Measurements from ENCODE around the gene FLT3LG.

Gene FLT3LG

GRCh38 chr19:49473868-49474541 lies at the start of gene FLT3LG:
Gene FLT3LG, plus strand, starts transcription at chr19:49474215. Its CDS starts 425 bp downstream, at chr19:49474640.
- peak; percentile 97 for DNase-seq

- DNase-seq, result no peak
These were observed 48.8 kb upstream of the FLT3LG start, which contains the start of gene GFY for GRCh38 chr19:49425178-49425577. Gene GFY, plus strand, starts transcription at chr19:49425388. Its CDS starts 1,043 bp downstream, at chr19:49426431.

GRCh38 chr19:49425922-49426592 lies 48.0 kb upstream of the FLT3LG start:
- DNase-seq, result no peak

- DNase-seq, result no peak
These were observed 46.7 kb upstream of the FLT3LG start for GRCh38 chr19:49427339-49427738.

DNA sequence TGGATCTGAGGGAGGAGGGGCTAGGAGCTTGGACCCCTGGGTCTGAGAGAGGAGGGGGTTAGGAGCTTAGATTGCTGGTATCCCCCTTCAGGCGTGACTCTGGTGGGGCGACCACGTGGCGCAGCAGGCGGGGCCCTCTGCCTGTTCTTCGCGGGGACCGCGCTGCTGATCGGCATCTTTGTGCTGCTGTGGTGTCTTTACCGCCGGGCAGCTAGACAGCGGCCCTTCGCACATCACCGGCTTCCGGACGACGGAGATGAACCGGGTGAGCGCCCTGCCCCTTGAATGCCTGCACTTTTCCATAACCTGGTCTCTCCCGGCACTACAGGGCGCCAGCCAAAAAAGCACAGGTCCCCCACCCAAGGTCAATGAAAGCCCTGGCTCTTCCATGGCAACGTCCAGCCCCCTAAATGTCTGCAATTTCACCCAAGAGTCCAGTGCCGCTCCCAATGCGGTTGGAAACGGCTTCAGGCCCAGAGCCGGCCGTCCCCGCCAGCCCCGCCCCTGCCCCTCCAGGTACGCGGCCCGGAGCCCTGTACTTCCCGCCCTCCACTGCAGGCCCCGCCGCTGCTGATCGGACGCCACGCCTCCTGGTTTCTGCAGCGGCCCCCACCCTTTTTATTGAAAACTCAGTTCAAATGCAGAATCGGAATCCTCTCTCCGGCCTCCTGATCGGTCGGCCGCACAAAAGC lies 46.0 kb upstream of the FLT3LG start:
- peak; percentile 37 for DNase-seq

DNA sequence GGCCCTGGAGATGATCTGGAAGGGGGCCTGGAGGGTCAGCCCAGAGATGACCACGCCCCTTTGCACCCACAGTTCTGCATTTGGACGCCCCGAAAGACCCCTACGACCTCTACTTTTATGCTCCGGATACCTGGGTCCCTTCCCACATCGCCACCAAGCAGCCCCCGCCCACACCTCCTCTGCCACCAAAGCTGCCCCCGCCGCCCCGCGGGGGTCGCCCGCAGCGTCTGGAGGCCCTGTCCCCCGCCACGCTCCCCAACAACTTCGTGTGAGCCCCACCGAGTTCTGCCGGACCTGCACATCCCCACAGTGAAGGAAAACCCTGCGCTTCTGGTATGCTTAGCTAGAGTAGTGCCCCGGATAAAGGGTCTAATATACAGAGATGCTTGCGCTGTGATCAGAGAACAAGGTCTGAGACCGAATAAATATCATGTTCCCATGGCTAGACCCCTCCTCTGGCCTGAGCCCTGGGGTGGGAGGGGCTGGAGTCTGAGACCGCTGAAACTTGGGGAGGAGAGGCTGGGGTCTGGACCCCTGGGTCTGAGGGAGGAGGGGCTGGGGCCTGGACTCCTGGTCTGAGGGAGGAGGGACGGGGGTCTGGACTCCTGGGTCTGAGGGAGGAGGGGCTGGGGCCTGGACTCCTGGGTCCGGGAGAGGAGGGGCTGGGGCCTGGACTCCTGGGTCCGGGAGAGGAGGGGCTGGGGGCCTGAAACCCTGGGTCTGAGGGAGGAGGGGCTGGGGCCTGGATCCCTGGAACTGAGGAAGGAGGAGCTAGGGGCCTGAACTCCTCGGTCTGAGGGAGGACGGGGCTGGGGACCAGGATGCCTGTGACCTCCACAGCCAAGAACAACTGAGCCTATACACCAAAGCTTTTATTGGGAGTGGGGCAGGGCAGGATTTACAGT lies 45.2 kb upstream of the FLT3LG start:
- DNase-seq, result no peak

GRCh38 chr19:49430172-49430677 lies 43.8 kb upstream of the FLT3LG start:
- DNase-seq, result no peak

- DNase-seq, result no peak
These were observed 43.2 kb upstream of the FLT3LG start for GRCh38 chr19:49430678-49431329.

DNA sequence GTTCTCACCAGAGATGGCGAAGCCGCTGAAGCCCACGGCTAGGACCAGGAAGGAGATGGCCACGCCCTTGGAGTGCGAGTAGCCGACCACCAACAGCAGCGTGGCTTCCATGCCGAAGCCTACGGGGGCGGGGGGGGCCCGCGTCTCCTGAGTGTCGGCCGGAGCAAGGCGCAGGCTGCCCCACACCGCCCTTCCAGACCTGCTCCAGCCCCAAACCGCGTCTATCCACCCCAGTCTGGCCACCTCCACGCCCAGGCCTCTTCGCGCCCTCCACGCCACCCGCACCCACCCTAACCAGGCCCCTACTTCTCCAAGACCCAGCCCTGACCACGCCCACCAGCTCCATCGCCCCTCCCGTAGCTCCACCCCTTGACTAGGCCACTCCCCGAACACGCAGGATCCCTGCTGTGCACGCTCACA lies 42.7 kb upstream of the FLT3LG start:
- peak; percentile 45 for DNase-seq

DNA sequence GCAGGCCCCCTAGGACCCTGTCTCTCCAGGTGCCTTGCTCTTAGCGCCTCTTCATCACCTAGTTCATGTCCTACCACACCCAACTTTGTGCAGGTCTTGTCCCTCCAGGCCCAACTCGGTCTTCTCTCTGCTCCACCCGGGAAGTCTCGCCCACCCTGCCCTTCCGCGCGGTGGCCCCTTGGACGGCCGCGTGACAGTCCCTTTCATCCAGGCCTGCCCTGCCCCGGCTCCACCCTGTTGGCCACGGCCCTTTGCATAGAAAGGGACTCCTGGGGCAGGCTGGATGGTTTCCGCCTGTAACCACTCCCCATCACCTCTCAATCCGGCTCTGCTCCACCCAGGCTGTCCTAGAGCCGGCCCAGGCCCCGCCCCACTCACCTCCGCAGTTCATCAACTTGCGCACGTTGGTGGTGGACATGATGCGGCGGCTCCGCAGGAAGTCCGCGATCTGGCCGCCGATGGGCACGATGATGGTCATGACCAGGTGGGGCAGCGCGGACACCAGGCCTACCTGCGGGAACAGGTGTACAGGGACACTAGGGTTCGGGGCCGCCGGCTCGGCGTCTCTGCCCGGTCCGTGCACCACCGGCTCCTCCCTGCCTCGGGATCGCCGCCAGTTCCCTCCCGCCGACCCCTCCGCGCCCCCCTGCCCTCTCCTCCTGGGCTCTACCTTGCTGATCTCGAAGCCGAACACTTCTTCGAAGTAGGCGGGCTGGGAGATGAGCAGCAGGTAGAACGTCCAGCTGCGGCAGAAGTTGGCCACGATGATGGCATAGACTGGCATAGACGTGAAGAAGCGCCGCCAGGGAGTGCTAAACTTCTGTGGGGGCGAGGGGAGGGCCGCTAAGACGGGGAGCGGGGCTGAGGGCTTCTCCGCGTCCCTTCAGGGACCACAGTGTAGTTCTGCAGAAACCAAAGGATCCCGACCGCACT lies 41.6 kb upstream of the FLT3LG start:
- DNase-seq, result peak; percentile 50

GRCh38 chr19:49433240-49433901 lies 40.6 kb upstream of the FLT3LG start:
- DNase-seq, result no peak

- no peak for DNase-seq
These were observed 39.0 kb upstream of the FLT3LG start for GRCh38 chr19:49434907-49435583.

DNA sequence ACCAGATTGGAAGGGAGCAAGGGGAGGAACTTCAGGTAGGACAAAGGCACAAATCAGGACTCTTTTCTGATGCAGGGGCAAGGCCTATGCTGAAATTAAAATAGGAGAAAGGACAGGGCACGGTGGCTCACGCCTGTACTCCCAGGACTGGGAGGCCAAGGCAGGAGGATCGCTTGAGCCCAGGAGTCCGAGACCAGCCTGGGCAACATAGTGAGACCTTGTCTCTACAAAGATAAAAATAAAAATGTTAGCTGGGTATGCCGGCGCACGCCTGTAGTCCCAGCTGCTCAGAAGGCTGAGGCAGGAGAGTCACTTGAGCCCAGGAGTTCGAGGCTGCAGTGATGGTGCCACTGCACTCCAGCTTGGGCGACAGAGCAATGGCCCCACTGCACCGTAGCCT lies 38.3 kb upstream of the FLT3LG start:
- no peak for DNase-seq

DNA sequence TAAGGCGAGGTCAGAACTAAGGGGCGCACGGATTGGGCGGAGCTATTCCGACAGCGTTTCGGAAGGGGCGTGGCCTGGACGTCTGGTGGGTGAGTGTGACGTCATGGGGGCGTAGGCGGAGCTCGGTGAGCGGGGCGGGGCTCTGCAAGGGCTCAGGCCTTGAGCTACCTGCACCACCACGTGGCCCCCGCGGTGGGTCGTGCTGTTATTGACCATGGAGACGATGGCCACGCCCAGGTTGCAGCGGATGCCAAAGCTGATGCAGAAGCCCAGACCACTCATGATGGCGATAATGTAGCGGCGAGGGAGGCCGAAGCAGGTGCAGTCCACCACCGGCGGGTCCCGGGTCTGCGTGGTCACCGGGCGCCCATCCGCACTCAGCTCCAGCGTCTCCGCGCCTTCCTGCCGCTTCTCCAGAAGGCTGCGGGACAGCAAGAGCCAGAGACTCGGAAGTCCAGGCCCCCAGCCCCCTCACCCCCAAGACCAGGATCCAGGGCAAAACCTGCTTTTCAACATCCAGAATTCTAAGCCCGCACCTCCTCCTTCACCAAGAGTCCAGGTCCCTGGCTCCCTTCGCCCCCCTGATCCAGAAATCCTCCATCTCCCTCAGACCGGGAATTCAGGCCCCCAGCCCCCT lies 37.5 kb upstream of the FLT3LG start:
- peak; percentile 62 for DNase-seq

DNA sequence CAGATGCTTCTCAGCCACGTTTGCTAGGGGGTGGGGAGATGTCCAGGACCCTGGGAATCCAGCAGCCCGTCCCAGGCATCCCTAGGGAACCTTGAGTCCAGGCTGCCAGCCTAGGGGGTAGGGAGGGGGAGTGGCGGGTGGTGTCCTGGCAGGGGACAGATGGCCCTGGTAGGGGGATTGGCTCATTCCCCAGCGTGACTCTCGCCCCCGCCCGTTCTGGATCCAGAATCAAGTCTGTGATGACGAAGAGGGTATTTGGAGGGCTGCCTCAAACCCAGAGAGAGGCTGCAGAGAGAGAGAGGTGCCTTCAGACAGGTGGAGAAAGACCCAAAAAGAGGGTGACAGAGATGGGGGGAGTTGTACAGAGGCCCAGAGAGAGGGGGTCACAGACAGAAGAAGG lies 36.8 kb upstream of the FLT3LG start:
- no peak for DNase-seq

DNA sequence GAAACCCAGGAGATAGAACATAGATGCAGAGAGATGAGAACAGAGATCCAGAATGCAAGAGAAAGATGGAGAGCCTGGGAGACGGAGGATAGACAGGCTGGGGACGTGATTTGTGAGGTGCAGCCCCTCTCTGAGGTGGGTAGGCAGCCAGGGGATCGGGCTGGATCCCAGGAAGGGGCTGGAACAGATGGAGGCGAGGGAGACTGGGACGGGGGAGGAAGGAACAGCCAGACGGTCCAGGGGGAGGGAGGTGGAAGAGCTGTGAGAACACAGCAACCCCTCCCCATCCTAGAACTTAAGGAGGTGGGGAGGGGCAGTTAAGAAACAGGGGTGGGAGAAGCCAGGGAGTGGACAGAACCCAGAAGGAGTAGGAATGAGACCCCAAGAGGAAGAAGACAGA lies 35.8 kb upstream of the FLT3LG start:
- no peak for DNase-seq

DNA sequence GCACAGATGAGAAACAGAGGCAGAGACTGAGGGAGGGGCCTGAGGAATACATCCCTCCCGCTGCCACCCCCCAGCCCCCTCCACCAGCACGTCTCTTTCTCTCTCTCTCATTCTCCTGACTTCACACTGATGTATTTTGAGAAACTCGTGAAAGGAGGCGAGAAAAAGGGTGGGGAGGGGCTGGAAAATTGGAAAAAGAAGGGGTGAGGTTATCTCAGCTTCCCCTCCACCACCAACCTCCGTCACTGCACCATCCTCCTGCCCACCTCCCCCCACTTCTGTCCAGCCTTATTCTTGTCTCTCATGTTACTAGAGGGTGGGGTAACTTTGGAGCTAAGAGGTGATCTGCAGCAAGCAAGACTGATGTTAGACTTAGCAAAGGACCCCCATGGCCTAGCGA lies 34.2 kb upstream of the FLT3LG start:
- DNase-seq, result no peak

GRCh38 chr19:49440439-49441209 lies 33.4 kb upstream of the FLT3LG start:
- DNase-seq, result no peak
